GM20000 (cell line): ENCODE data around the gene THPO.

Experiments used
- DNase-seq: peaks from one replicate; pipeline ENCODE4 v3.0.0; 2012; ENCODE audit warnings: low spot score
- CTCF ChIP-seq: IDR thresholded peaks from 2 replicates; pipeline ENCODE4 v1.5.1; 2012; ENCODE audit warnings: mild to moderate bottlenecking, control low read depth; ENCODE audit errors: extremely low read depth, missing control alignments

THPO gene

GRCh38 chr3:184351511-184352148 lies 26.4 kb downstream of the THPO start:
- no peak for DNase-seq
- no peak for TF ChIP-seq CTCF

GRCh38 chr3:184350618-184351017 lies 27.4 kb downstream of the THPO start:
- DNase-seq = no peak
- TF ChIP-seq CTCF = no peak

GRCh38 chr3:184349563-184350470 lies 28.2 kb downstream of the THPO start:
- TF ChIP-seq CTCF = no peak
- DNase-seq = no peak

GRCh38 chr3:184348057-184348382 lies 30.0 kb downstream of the THPO start:
- no peak for TF ChIP-seq CTCF
- no peak for DNase-seq

GRCh38 chr3:184347321-184348056 lies 30.5 kb downstream of the THPO start:
- no peak for DNase-seq
- TF ChIP-seq CTCF = no peak

- DNase-seq = no peak
- TF ChIP-seq CTCF = no peak
Measured at GRCh38 chr3:184346480-184347190, 31.4 kb downstream of the THPO start.
